Medulla oblongata (tissue), 1 donor: ENCODE results near the gene GPR15LG.
"Not testable (repeated sequence)": the region's sequence is repeated elsewhere in the genome, so short reads cannot be mapped to it uniquely, and the experiment has no call there.

ENCODE experiments used
- DNase-seq: peaks from one replicate; pipeline ENCODE4 v3.0.0-alpha.2; 2015; ENCODE audit errors: extremely low spot score

The GPR15LG gene

GRCh38 chr10:84164442-84164841, 9.2 kb upstream of the GPR15LG start:
- no peak for DNase-seq

DNA sequence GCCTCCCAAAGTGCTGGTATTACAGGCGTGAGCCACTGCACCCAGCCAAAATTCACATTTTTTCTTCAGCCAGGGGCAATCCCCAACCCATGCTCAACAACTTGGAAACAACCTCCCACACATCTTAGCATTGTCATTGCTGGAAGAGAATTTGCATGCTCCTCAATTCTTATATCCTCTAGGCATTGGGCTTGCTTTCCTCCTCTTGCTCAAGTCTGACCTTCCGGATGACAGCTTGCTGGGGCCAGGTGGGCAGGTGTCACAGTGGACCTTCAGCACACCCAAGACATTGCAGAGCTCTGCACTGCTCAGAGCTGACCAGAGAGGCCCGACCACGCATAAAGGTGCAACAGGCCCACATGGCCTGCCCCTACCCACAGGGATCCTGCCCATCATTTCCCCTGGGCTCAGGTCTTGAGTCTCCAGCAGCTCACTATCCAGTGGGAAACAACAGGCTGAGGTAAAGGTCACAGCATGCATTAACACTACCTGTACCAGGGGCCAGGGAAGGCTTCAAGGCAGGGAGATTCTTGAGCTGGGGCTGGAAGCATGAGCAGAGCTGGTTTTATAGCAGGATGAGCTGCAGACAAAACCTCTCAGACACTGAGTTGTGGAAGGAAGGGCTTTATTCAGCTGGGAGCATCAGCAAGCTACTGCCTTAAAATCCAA, 6.8 kb upstream of the GPR15LG start:
- no peak for DNase-seq

GRCh38 chr10:84167289-84167653, 6.3 kb upstream of the GPR15LG start:
- DNase-seq = not testable (repeated sequence)

DNA sequence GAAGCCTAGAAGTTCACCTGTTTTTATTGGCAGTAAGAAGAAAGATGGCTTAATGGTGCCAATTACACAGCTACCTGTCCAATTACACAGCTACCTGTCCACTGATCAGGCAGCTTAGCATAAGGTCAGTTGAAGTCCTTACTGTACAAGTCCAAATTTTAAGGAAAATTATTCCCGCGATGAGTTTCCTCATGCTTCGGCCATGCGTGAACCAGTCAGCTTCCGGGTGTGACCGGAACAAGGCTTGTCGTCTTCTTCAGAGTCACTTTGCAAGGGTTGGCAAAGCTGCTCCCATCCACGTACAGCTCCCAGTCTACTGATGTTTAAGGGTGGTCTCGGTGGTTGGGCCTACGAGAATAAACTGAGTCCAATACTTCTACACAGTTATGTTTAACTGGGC, 5.2 kb upstream of the GPR15LG start:
- not testable (repeated sequence) for DNase-seq

GRCh38 chr10:84171237-84171636, 2.4 kb upstream of the GPR15LG start:
- DNase-seq = not testable (repeated sequence)

GRCh38 chr10:84171700-84172466, 1.7 kb upstream of the GPR15LG start:
- peak; percentile 13 for DNase-seq

DNA sequence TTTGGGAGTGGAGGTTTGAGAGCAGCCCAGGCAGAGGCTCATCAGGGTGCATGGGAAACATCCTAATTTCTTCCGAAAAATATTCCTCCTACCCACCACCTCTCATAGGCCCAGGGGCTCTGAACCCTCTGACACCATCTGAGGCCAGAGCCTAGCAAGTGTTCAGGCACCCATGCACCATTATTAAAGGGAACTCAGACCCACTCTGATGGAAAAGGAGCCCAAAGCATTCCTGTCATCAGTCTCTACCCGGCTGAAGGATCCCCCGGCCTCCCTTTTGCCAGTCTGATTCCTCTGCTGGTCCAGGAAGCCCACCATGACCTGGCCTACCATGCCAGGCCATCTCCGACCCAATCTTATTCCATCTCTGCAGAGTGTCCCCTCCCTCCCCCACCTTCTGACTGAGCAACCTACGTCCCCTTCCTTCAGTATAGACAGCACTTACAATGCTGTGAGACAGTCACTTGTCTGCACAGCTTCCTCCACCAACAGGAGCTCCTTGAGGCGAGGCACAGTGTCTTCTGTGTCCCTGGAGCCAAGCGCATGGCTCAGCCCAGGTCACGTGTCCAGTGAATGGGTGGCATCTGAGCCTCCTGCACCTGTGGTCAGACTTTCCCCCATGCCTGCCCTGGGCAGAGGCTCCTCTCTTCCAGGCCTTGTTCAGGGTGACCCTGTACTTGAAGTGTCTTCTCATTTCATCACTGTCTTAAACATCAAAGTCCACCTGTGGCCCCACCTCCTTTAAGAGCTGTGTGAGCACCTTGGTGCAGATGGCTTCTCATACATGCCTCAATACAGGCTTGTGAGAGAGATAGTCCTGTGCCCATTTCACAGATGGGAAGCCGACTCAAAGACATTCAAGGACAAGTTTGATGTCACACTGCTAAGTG, 889 bp upstream of the GPR15LG start:
- no peak for DNase-seq

DNA sequence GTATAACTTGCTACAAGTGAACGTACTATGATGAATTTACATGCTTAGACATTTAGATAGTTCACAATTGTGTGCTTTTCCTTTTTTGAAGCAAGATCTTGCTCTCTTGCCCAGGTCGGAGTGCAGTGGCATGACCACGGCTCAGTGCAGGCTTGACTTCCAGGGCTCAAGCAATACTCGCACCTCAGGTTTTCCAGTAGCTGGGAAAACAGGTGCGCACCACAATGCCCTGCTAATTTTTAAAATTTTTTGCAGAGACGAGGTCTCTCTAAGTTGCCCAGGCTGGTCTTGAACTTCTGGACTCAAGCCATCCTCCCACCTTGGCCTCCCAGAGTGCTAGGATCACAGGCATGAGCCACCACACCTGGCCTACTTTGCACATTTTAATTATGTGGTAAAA, 1.8 kb downstream of the GPR15LG start:
- no peak for DNase-seq

GRCh38 chr10:84176351-84176750, 2.8 kb downstream of the GPR15LG start:
- DNase-seq = no peak

DNA sequence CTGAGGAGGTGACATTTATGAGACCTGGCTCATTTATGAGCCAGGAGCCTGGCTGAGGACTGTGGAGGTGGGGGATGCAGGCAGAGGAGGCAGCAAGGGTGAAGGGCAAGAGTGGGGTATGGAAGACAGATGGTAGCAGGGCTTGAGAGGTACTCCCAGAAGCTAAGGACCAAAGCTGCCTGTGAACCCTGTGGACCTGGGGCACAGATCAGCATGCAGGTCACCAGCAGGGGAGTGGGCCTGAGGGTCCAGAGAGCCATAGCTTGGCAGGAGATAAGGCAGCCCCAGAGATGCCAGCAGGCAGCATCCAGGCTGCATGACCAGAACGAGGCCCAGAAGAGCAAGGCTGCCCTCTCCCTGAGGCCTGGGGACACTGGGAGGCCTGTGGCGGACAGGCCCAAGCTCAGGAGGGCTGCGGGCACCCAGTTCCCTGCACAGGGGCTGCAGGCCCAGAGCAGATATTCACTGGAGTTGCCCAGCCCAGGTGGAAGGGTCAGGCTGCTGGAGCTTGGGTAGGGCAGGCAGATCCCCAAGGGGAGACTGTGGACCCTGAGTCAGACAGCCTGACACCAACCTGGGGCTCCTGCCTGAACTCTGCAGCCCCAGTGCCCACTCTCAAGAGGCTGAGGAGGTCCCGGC, 3.4 kb downstream of the GPR15LG start:
- no peak for DNase-seq

DNA sequence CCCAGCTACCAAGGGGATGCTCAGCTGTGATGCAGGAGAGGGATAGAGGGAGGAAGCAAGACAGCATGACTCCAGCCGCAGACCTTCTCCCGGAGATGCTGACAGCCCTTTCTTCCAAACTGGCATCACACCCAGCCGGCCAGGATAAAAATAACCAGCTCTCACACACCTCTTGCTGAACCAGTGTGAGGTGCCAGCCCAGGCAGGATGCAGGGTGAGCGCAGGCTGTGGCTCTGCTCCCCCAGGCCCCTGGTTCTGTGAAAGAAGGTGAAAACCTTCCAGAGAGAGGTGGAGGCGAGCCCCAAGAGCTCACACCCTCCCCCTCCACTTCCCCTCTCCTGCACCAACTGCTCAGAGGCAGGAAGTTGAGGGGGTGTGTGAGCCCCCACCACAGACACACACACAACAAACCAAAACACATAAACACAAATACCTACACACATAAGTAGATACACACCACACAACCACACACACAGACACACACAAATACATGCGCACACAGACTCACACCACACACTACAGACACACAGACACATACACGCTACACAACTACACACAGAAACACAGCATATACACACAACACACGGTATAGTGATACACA, 4.0 kb downstream of the GPR15LG start:
- no peak for DNase-seq

GRCh38 chr10:84178160-84178609, 4.6 kb downstream of the GPR15LG start:
- no peak for DNase-seq

DNA sequence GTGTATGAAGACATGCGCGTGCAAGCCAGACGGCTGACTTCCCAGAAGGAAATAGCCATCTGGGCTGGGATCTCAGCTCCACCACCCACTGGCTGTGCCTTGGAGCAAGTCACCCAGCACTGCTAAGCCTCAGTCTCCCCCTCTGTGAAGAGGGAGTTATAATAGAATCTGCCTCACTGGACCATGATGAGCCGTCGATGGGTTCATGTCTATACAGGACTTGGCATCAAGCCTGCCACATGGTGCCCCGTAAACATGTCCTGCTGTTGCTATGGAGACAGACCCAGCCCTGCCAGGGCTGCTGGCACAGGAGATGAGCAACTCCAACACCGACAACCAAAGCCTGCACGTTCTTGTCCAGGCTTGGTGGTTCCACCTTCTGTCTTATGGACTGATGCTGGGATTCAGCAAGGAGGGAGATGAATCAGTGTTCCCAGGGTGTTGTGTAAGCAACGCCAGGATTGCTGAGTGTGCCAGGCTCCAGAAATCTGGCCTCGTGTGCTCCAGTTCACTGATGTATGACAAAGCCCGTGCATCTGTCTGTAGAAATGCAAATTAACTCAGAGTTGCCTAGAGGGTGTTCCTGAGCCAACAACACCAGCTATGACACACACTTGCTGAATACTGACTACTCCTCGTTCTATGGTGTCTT, 5.6 kb downstream of the GPR15LG start:
- peak; percentile 10 for DNase-seq

- not testable (repeated sequence) for DNase-seq
Measured at GRCh38 chr10:84180386-84180785, 6.8 kb downstream of the GPR15LG start.

GRCh38 chr10:84181631-84182030, 8.0 kb downstream of the GPR15LG start:
- no peak for DNase-seq

DNA sequence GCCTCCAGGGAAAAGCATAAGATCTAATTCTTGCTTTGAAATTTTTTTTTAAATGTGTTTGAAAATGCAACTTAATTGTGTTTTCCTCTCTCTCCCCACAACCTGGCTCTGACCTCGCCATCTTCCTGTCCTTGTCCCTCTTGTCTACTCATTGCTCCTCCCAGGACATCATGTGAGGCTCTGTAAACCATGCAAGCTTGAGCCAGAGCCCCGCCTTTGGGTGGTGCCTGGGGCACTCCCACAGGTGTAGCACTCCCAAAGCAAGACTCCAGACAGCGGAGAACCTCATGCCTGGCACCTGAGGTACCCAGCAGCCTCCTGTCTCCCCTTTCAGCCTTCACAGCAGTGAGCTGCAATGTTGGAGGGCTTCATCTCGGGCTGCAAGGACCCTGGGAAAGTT, 10.9 kb downstream of the GPR15LG start:
- no peak for DNase-seq

DNA sequence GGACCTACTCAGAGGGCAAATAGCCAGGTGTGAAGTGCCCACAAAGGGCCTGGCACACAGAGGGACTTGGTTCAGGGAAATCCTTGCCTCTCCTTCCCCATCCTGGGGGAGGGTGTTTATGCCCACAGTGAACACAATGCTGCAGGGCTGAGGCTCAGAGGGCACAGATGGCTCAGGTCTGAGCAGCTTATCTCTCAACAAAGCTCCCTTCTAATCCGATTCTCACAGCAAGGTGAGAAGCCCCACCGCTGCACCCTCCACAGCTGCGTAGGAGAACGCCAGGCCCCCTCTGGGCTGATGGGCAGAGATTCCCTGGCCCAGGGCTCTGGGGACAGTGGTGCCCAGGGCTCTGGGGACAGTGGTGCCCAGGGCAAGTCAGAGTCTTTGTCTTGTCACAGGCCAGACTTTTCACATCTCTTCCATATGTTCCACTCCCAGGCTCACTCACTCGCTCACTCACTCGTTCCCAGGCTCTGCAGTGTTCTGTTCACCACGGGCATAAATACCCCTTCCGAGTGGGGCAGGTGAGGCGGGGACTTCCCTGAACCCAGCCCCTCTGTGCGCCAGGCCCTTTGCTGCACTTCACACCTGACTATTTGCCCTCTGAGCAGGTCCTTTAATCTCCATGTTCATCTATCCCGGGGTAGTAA, 12.1 kb downstream of the GPR15LG start:
- no peak for DNase-seq

DNA sequence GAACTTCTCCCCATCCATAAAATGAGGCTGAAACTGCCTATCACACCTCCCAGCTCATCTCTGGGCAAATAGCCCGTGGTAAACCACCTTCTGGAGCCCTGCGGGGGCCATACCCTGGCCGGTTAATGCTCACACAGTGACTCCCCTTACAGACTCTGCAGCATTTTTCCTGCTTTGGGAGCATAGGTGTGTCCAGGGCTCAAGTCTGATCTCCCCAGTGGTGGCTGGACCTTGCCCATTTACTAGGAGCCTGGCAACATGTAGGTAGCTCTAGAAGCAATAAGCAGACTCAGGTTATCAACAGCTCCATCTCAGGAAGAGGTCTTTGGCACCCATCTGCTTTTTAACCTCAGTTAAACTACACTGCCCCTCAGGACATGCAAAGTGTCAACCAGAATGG, 15.2 kb downstream of the GPR15LG start:
- no peak for DNase-seq

DNA sequence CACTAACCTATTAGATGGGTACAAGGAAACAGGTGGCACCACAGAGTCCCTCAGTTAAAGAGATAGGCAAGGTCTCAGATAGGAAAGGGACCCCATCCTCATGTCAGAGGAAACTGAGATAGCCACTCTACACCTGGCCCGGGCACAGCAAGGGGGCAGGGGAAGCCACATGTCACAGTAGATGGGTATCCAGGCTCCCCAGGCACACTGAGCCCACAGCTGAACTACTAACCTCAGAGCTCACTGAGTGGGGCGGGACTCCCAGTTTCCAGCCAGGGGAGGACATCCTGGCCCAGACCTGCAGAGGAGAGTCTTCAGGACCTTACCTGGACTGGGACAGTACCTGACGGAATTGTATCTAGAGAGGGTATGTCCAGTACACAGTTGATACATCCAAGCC, 17.0 kb downstream of the GPR15LG start:
- no peak for DNase-seq

GRCh38 chr10:84191106-84191505, 17.5 kb downstream of the GPR15LG start:
- DNase-seq = no peak
